Measurements from ENCODE around the gene TMPRSS13.

The TMPRSS13 gene

DNA sequence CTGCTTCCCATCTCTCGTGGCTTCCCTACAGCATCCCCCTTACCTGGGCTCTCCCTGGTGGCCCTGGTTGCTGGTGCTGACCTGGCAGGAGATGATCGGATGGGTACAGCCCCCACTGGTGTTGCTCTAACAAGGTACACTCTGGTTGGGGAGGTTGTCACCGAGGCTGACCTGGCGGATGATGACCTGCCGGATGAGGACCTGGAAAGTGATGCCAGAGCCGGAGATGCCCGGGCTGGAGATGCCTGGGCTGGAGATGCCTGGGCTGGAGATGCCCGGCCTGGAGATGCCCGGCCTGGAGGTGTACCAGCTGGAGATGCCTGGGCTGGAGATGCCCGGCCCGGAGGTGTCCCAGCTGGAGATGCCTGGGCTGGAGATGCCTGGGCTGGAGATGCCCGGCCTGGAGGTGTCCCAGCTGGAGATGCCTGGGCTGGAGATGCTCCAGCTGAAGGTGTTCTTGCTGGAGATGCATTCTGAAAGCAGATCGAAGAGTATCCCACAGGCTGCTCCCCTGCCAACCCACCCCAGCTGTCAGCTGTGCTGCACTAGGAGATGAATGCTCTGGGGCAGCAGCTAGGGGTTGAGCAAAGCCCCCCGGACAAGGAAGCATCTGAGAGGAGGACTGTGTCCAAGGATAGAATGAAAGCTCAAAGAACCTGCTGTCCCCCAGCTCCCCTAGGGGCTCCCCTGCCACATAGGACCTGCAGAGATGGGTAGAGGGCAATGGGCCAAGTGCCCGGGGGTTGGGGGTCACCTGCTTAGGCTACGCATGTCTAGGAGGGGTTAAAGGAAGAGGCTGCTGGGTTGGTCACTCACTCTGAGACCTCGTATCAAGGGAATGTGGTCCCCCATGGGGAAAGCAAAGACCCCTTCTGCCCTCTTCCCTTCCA is 10.6 kb downstream of the TMPRSS13 start:
- H3K36me3 ChIP-seq (ENCODE audit: control insufficient read depth, insufficient read depth, low read length) = no peaks in the 10 kb centered on the region
- 87 to 95% methylated on average over 9 to 15 of the region's 17 CpGs for WGBS, 2 experiments (ENCODE audit: insufficient coverage in 2 of 2)
- H3K4me1 ChIP-seq (ENCODE audit: control insufficient read depth, insufficient read depth, low read length, poor library complexity, severe bottlenecking) = no peaks in the 10 kb centered on the region
- no peaks in the 10 kb centered on the region for H3K9me3 ChIP-seq (ENCODE audit: control insufficient read depth, low read length)
- no peak overlapping the region for H3K27ac ChIP-seq (ENCODE audit: low read depth, low read length, severe bottlenecking)
- no peak overlapping the region for H3K4me3 ChIP-seq (ENCODE audit: extremely low read depth, insufficient read depth, low read length, poor library complexity, severe bottlenecking)

DNA sequence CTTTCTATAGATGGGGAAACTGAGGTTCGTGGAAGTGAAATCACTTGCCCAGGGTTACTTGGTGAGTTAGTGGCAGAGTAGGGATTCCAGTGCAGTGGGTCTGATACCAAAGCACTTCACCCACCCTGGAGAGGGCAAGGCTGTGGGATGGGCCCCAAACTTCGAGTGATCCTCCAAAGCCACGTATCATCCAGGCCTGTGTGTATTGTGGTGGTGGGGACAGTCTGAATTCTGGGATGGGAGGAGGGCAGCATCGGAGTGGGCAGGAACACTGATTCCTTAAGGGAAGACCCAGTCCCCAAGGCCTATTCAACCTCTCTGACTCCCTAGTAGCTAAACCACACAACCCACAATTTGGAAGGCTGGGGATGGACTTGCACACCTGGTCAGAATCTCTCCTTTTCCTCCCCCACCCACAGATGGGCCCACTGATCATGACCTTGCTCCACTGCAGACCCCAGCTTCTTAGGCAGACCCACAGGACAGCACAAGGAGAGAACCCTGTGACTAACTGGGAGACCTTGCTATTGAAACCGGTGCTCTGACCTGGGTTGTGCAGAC is 11.5 kb downstream of the TMPRSS13 start:
- WGBS, 2 experiments (ENCODE audit: insufficient coverage in 2 of 2) = 68 to 92% methylated on average over 1 of the region's 5 CpGs
- Histone ChIP-seq H3K4me1 (ENCODE audit: control insufficient read depth, insufficient read depth, low read length, poor library complexity, severe bottlenecking) (no peaks in the 10 kb centered on the region), H3K36me3 (ENCODE audit: control insufficient read depth, insufficient read depth, low read length) (no peaks in the 10 kb centered on the region), H3K4me3 (ENCODE audit: extremely low read depth, insufficient read depth, low read length, poor library complexity, severe bottlenecking) (no peak overlapping the region), H3K9me3 (ENCODE audit: control insufficient read depth, low read length) (no peaks in the 10 kb centered on the region), H3K27ac (ENCODE audit: low read depth, low read length, severe bottlenecking) (no peak overlapping the region)

DNA sequence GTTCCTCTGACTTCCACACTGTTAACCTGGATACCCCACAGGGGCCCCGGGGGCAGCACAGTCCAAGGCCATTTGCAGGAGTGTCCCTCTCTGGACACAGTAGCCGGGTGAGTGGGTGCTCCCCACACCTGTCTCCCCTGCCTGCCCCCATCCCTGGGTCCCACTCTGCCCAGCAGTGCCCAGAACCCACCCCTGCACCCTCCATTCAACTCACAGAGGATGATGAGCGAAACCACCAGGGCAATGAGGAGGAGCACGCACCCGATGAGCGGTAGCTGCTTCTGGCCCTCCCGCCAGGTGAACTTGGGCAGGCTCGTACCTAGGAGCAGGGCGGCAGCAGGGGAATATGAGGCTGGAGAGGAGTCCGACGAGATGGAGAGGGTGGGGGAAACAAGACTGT is 12.2 kb downstream of the TMPRSS13 start:
- Histone ChIP-seq H3K4me3 (ENCODE audit: extremely low read depth, insufficient read depth, low read length, poor library complexity, severe bottlenecking) (no peak overlapping the region), H3K9me3 (ENCODE audit: control insufficient read depth, low read length) (no peaks in the 10 kb centered on the region), H3K4me1 (ENCODE audit: control insufficient read depth, insufficient read depth, low read length, poor library complexity, severe bottlenecking) (no peaks in the 10 kb centered on the region), H3K36me3 (ENCODE audit: control insufficient read depth, insufficient read depth, low read length) (no peaks in the 10 kb centered on the region), H3K27ac (ENCODE audit: low read depth, low read length, severe bottlenecking) (no peak overlapping the region)
- WGBS, 2 experiments (ENCODE audit: insufficient coverage in 2 of 2) = 98% methylated on average over 7 to 9 of the region's 11 CpGs

DNA sequence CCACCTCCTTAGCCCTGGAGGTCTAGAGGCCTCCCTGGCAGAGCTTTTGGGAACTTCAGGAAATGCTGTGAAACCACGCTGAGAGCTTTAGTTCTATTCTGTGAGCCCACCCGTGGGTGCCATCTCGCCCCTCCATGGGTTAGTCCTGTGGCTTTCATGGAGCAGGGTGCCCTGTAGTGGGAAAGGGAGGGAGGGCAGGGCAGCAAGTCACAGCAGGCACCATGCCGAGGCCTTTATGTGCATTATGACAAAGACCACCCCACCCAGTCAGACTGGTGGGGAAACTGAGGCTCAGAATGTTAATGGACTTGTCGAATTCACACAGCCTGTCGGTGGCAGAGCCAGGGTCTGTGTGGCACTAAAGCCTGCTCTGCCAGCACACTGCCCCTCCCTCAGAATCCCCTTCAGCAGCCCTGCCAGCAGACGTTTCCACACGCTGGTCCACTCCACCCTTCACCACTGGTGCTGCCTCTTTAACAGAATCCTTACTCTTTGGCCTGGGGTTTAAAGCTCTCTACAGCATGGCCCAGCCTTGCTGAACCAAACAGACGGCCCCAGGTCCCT is 13.4 kb downstream of the TMPRSS13 start:
- Histone ChIP-seq H3K9me3 (ENCODE audit: control insufficient read depth, low read length) (no peaks in the 10 kb centered on the region), H3K27ac (ENCODE audit: low read depth, low read length, severe bottlenecking) (no peak overlapping the region), H3K4me1 (ENCODE audit: control insufficient read depth, insufficient read depth, low read length, poor library complexity, severe bottlenecking) (no peaks in the 10 kb centered on the region), H3K36me3 (ENCODE audit: control insufficient read depth, insufficient read depth, low read length) (no peaks in the 10 kb centered on the region), H3K4me3 (ENCODE audit: extremely low read depth, insufficient read depth, low read length, poor library complexity, severe bottlenecking) (no peak overlapping the region)
- WGBS, 2 experiments (ENCODE audit: insufficient coverage in 2 of 2) = 85 to 86% methylated on average over 7 of the region's 9 CpGs

DNA sequence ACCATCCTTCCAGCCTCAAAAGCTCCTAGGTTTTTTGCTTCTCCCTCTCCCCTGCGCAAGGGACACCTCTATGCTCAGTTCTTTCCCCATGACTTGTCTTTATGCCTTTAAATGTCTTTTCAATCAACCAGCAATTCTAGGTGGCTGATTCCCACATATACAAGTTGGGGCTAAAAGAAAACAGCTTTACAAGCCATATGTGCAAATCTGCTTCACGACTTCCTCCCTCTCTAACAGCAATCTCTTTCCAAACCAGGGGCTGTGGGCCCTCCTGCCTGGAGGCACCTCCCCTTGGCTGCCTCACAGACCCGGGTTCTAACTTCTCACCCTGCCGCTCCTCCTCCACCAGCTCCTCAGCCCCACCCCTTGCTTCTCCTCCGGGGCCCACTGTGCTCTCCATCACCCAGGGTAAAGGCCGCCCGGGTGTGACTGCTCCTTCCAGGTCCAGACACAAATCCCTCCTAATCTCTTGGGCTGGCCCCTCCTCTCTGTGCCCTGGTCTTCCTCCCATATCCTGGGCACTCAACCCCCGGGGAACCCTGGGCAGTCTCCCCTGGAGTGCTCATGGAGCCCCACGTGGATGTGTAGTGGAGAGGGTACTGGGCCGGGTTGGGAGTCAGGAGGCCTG is 14.1 kb downstream of the TMPRSS13 start:
- H3K9me3 ChIP-seq (ENCODE audit: control insufficient read depth, low read length) = no peaks in the 10 kb centered on the region
- H3K4me3 ChIP-seq (ENCODE audit: extremely low read depth, insufficient read depth, low read length, poor library complexity, severe bottlenecking) = no peak overlapping the region
- no peaks in the 10 kb centered on the region for H3K4me1 ChIP-seq (ENCODE audit: control insufficient read depth, insufficient read depth, low read length, poor library complexity, severe bottlenecking)
- no peaks in the 10 kb centered on the region for H3K36me3 ChIP-seq (ENCODE audit: control insufficient read depth, insufficient read depth, low read length)
- WGBS, 2 experiments (ENCODE audit: insufficient coverage in 2 of 2) = 57 to 63% methylated on average over 8 to 9 of the region's 10 CpGs
- no peak overlapping the region for H3K27ac ChIP-seq (ENCODE audit: low read depth, low read length, severe bottlenecking)

DNA sequence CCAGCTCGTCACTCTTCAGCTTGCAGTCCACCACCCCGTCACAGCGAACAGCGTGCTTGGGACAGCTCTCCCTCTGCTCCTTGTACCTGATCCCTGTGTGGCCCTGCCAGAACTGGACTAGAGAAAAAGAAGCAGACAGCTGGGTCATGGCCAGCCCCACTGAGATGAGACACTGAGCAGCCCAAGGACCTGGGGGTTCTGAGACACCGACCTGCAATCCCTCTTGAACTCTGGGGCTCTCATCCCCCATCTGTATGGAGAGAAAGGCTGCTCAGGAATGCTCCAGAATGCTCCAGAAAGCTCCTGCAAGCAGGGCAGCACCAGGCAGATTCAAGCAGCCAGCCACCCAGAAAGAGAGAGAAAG is 14.8 kb downstream of the TMPRSS13 start:
- no peaks in the 10 kb centered on the region for H3K9me3 ChIP-seq (ENCODE audit: control insufficient read depth, low read length)
- H3K4me1 ChIP-seq (ENCODE audit: control insufficient read depth, insufficient read depth, low read length, poor library complexity, severe bottlenecking) = no peaks in the 10 kb centered on the region
- WGBS, 2 experiments (ENCODE audit: insufficient coverage in 2 of 2) = 96% methylated on average over 4 to 5 of the region's 5 CpGs
- no peak overlapping the region for H3K4me3 ChIP-seq (ENCODE audit: extremely low read depth, insufficient read depth, low read length, poor library complexity, severe bottlenecking)
- H3K27ac ChIP-seq (ENCODE audit: low read depth, low read length, severe bottlenecking) = no peak overlapping the region
- H3K36me3 ChIP-seq (ENCODE audit: control insufficient read depth, insufficient read depth, low read length) = no peaks in the 10 kb centered on the region

DNA sequence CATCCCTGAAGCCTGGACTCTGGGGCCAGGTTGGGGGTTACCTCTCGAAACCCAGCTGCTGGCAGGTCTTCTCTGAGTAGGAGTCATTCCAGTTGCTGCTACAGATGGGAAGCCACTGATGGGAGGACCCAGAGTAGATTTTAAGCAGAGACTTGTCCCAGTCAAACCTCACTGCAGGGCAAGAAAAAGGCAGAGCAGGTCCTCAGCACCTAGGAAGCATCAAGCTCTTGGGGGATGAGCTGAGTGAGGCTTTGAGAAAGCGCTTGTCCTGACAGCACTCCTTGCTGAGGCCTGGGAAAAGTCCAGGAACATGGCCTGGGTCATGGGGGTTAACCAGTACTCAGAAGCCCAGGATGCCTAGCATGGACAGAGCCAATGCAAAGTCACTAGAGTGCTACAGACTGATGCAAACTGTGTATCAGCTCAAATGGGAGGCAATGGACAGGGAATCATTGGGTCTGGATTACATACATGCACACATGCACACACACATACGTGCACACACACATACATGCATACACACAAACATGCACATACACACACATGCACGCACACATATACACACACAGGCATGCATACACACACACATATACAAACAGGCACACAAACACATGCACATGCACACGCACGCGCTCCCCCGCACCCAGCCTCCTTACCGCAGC is 15.3 kb downstream of the TMPRSS13 start:
- Histone ChIP-seq H3K9me3 (ENCODE audit: control insufficient read depth, low read length) (no peaks in the 10 kb centered on the region), H3K4me1 (ENCODE audit: control insufficient read depth, insufficient read depth, low read length, poor library complexity, severe bottlenecking) (no peaks in the 10 kb centered on the region), H3K36me3 (ENCODE audit: control insufficient read depth, insufficient read depth, low read length) (no peaks in the 10 kb centered on the region), H3K27ac (ENCODE audit: low read depth, low read length, severe bottlenecking) (no peak overlapping the region), H3K4me3 (ENCODE audit: extremely low read depth, insufficient read depth, low read length, poor library complexity, severe bottlenecking) (no peak overlapping the region)
- WGBS, 2 experiments (ENCODE audit: insufficient coverage in 2 of 2) = 96% methylated on average over 9 of the region's 9 CpGs

DNA sequence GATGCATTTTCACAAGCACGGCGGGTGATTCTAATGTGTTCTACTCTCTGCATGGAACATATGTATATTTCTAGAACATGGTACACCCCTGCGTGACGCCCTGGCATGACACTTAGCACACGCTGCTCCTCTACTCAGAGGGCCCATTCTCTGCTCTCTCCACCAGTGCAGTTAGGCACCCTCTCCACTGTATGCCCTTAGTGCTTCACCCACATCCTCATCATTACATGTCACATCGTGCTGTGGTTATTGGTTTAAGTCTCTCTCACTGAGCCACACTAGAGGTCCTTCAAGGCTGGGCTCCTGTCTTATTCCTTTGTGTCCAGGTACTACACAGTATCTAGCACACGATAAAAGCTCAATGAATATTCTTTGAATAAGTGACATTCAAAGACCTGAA is 16.7 kb downstream of the TMPRSS13 start:
- H3K4me3 ChIP-seq (ENCODE audit: extremely low read depth, insufficient read depth, low read length, poor library complexity, severe bottlenecking) = no peak overlapping the region
- H3K27ac ChIP-seq (ENCODE audit: low read depth, low read length, severe bottlenecking) = no peak overlapping the region
- 93 to 96% methylated on average over 5 to 6 of the region's 7 CpGs for WGBS, 2 experiments (ENCODE audit: insufficient coverage in 2 of 2)
- H3K9me3 ChIP-seq (ENCODE audit: control insufficient read depth, low read length) = no peaks in the 10 kb centered on the region
- H3K36me3 ChIP-seq (ENCODE audit: control insufficient read depth, insufficient read depth, low read length) = no peaks in the 10 kb centered on the region
- peaks cover 8% of the 10 kb centered on the region for H3K4me1 ChIP-seq (ENCODE audit: control insufficient read depth, insufficient read depth, low read length, poor library complexity, severe bottlenecking)

DNA sequence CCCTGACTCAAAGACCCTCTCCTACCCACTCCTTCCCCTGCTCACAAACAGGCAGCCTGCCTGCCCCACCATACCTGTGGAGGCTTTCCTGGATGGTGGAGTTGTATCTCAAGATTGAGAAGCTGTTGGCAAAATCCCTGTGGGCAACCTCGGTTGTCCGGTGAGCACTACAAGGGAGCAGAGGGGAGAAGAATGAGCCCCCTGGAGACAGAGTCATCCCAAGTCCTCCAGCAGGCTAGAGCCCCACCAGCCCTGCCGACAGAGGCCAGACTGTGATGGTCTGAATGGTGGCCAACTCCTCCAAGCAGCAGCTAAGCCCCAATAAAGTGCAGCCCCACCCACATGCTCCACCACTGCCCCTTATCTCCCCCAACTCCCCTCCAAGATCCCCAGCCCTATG is 17.5 kb downstream of the TMPRSS13 start:
- no peak overlapping the region for H3K4me3 ChIP-seq (ENCODE audit: extremely low read depth, insufficient read depth, low read length, poor library complexity, severe bottlenecking)

DNA sequence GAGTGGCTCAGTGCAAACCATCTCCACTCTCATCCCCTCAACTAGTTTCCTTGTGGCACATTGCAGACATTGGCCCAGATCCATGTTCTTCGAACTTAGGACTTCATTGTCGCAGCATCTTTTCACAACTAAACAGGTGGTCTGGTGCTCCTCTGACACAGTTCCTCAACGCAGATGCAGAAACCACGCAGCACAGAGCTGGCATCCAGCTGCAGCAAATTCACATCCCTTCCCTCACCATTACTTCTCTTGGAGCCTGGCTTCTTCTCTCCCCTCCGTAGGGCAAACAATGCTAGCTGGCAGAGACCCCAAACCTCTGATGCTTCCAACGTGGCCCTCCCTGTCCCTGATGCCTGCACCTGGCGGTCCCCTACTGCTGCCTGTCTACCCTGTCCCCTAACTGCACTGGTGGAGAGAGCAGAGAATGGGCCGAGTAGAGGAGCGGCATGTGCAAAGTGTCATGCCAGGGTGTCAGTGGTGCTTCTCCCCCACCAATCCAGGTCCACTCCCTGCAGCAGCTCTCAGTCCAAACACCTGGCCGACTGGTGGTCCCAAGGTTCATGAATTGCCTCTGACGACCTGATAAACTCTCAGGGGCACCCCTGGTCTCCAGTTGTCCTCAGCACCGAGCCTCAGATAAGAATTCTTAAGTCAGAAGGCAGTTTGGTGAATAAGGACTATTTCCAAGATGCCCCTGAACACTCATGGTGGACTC is 18.1 kb downstream of the TMPRSS13 start:
- no peaks in the 10 kb centered on the region for H3K36me3 ChIP-seq (ENCODE audit: control insufficient read depth, insufficient read depth, low read length)
- no peaks in the 10 kb centered on the region for H3K9me3 ChIP-seq (ENCODE audit: control insufficient read depth, low read length)
- H3K4me1 ChIP-seq (ENCODE audit: control insufficient read depth, insufficient read depth, low read length, poor library complexity, severe bottlenecking) = peaks cover 12% of the 10 kb centered on the region
- no peak overlapping the region for H3K27ac ChIP-seq (ENCODE audit: low read depth, low read length, severe bottlenecking)
- WGBS, 2 experiments (ENCODE audit: insufficient coverage in 2 of 2) = 91 to 92% methylated on average over 9 to 12 of the region's 12 CpGs
- no peak overlapping the region for H3K4me3 ChIP-seq (ENCODE audit: extremely low read depth, insufficient read depth, low read length, poor library complexity, severe bottlenecking)

More for the DNA sequence above, 17.5 kb downstream of the TMPRSS13 start:
- Histone ChIP-seq H3K36me3 (ENCODE audit: control insufficient read depth, insufficient read depth, low read length) (no peaks in the 10 kb centered on the region), H3K27ac (ENCODE audit: low read depth, low read length, severe bottlenecking) (no peak overlapping the region), H3K4me1 (ENCODE audit: control insufficient read depth, insufficient read depth, low read length, poor library complexity, severe bottlenecking) (peaks cover 9% of the 10 kb centered on the region), H3K9me3 (ENCODE audit: control insufficient read depth, low read length) (no peaks in the 10 kb centered on the region)
- WGBS, 2 experiments (ENCODE audit: insufficient coverage in 2 of 2) = 80% methylated on average over 2 of the region's 3 CpGs; no CpG with 5 or more reads in 1 of the 2 experiments

Data from mesodermal cell (in vitro differentiated cells).